IMR-90 (cell line): Measurements from ENCODE around the gene RFX3. TPM values are rescaled to one million over a fixed set of nuclear protein-coding genes. Genes with fewer than 3 reads are reported as not detected.

Experiments used
- ATAC-seq: fragments of 200-7000 bp; cut with Tn5 transposase; 2 replicates; pipeline ENCODE4 v1.9.1; 2020; ENCODE audit warnings: low read depth, mild to moderate bottlenecking, moderate library complexity
- BruUV-seq: library from RNA; stranded (reverse); fragments of 400-500 nt; replicated peaks from 2 replicates; lab custom pipeline; 2021; lab: Mats Ljungman, UMichigan
- CTCF ChIA-PET: fragments of 300-600 bp; formaldehyde crosslinking; extraction: SDS; loops from one replicate; lab custom pipeline; 2021; ENCODE audit warnings: antibody characterized with exemption; lab: Yijun Ruan, JAX
- POLR2A ChIA-PET: fragments of 300-600 bp; sonication (Branson Sonifier 250); formaldehyde crosslinking; loops from one replicate; lab custom pipeline; 2022; ENCODE audit warnings: antibody characterized with exemption; ENCODE audit not compliant: unreplicated experiment; lab: Charles Lee
- DNase-seq: peaks from one replicate; pipeline ENCODE4 v3.0.0; 2013
- H2AFZ ChIP-seq: replicated peaks from 2 replicates; pipeline ENCODE3; 2013; ENCODE audit warnings: low read length, mild to moderate bottlenecking; ENCODE audit not compliant: poor library complexity
- H2AK5ac ChIP-seq: 2 replicates; pipeline ENCODE4 v1.6.1; 2013; ENCODE audit warnings: low read depth, low read length, inconsistent platforms
- H2AK9ac ChIP-seq: replicated peaks from 2 replicates; pipeline ENCODE3; 2013; ENCODE audit warnings: mild to moderate bottlenecking, low read depth, low read length, moderate library complexity; ENCODE audit not compliant: poor library complexity
- H2BK120ac ChIP-seq: 2 replicates; pipeline ENCODE4 v1.6.1; 2013; ENCODE audit warnings: low read depth, low read length, inconsistent platforms
- H2BK15ac ChIP-seq: 3 replicates; pipeline ENCODE4 v1.6.1; 2013; ENCODE audit warnings: low read depth, low read length, inconsistent platforms
- H2BK20ac ChIP-seq: 2 replicates; pipeline ENCODE4 v1.6.1; 2013; ENCODE audit warnings: low read depth, mild to moderate bottlenecking, inconsistent platforms, low read length, moderate library complexity
- H2BK5ac ChIP-seq: 2 replicates; pipeline ENCODE4 v1.6.1; 2013; ENCODE audit warnings: mild to moderate bottlenecking, low read depth, low read length, inconsistent platforms; ENCODE audit not compliant: poor library complexity, severe bottlenecking
- H3K14ac ChIP-seq: replicated peaks from 2 replicates; pipeline ENCODE4 v1.6.1; 2013; ENCODE audit warnings: low read depth, low read length, inconsistent platforms
- H3K18ac ChIP-seq: 2 replicates; pipeline ENCODE4 v1.6.1; 2013; ENCODE audit warnings: low read depth, low read length, control low read depth
- H3K23ac ChIP-seq: 2 replicates; pipeline ENCODE4 v1.6.1; 2013; ENCODE audit warnings: low read depth, low read length, inconsistent platforms
- H3K27ac ChIP-seq: 2 replicates; pipeline ENCODE4 v1.5.1; 2013; ENCODE audit warnings: mild to moderate bottlenecking, control low read depth, low read length; ENCODE audit not compliant: insufficient read depth
- H3K27me3 ChIP-seq: 2 replicates; pipeline ENCODE4 v1.6.1; 2013; ENCODE audit warnings: low read length; ENCODE audit not compliant: control insufficient read depth, insufficient read depth
- H3K36me3 ChIP-seq: 2 replicates; pipeline ENCODE4 v1.6.1; 2013; ENCODE audit warnings: low read length, mixed read lengths; ENCODE audit not compliant: control insufficient read depth, insufficient read depth
- H3K4ac ChIP-seq: 2 replicates; pipeline ENCODE4 v1.6.1; 2013; ENCODE audit warnings: low read depth, low read length, inconsistent platforms
- H3K4me1 ChIP-seq: 2 replicates; pipeline ENCODE4 v1.6.1; 2013; ENCODE audit warnings: low read length, mixed read lengths; ENCODE audit not compliant: control insufficient read depth, insufficient read depth
- H3K4me2 ChIP-seq: 2 replicates; pipeline ENCODE4 v1.6.1; 2013; ENCODE audit warnings: low read depth, mild to moderate bottlenecking, control low read depth, low read length, moderate library complexity
- H3K4me3 ChIP-seq: 2 replicates; pipeline ENCODE4 v1.5.1; 2013; ENCODE audit warnings: low read depth, mild to moderate bottlenecking, control low read depth, low read length, moderate library complexity; ENCODE audit not compliant: insufficient read depth
- H3K56ac ChIP-seq: 2 replicates; pipeline ENCODE4 v1.6.1; 2013; ENCODE audit warnings: low read length, inconsistent platforms; ENCODE audit not compliant: insufficient read depth; ENCODE audit errors: extremely low read depth
- H3K79me1 ChIP-seq, 2 experiments: 2 replicates each; pipeline ENCODE4 v1.6.1; 2013; ENCODE audit warnings: low read length in 2 of 2, inconsistent platforms in 1 of 2, low read depth in 1 of 2
- H3K9ac ChIP-seq: 2 replicates; pipeline ENCODE4 v1.6.1; 2013; ENCODE audit warnings: low read depth, low read length, control low read depth
- H3K9me1 ChIP-seq: 2 replicates; pipeline ENCODE4 v1.6.1; 2013; ENCODE audit warnings: low read length, inconsistent platforms; ENCODE audit not compliant: insufficient read depth
- H3K9me3 ChIP-seq: 2 replicates; pipeline ENCODE4 v1.6.1; 2013; ENCODE audit warnings: low read length; ENCODE audit not compliant: control insufficient read depth, insufficient read depth
- H4K20me1 ChIP-seq: 2 replicates; pipeline ENCODE4 v1.6.1; 2013; ENCODE audit warnings: low read length, inconsistent platforms; ENCODE audit not compliant: insufficient read depth
- H4K5ac ChIP-seq: 2 replicates; pipeline ENCODE4 v1.6.1; 2013; ENCODE audit warnings: mild to moderate bottlenecking, low read depth, low read length, control low read depth
- H4K8ac ChIP-seq, 2 experiments: 2 replicates each; pipeline ENCODE4 v1.6.1; 2013; ENCODE audit warnings: low read depth in 2 of 2, low read length in 2 of 2, control low read depth in 1 of 2, inconsistent platforms in 1 of 2
- H4K91ac ChIP-seq: 2 replicates; pipeline ENCODE4 v1.6.1; 2013; ENCODE audit warnings: low read depth, low read length, inconsistent platforms; ENCODE audit not compliant: insufficient read depth
- CHD1 ChIP-seq: IDR thresholded peaks from 2 replicates; pipeline ENCODE4 v1.6.1; 2012; ENCODE audit warnings: low read depth, low read length, improper control_type of control experiment
- CTCF ChIP-seq: conservative IDR thresholded peaks from 2 replicates; pipeline ENCODE4 v1.5.1; 2012; ENCODE audit warnings: mild to moderate bottlenecking, low read depth, low read length, improper control_type of control experiment
- MAZ ChIP-seq: IDR thresholded peaks from 2 replicates; pipeline ENCODE4 v1.6.1; 2012; ENCODE audit warnings: low read depth, mild to moderate bottlenecking, low read length, improper control_type of control experiment, moderate library complexity, borderline replicate concordance
- MXI1 ChIP-seq: IDR thresholded peaks from 2 replicates; pipeline ENCODE4 v1.6.1; 2012; ENCODE audit warnings: low read depth, mild to moderate bottlenecking, low read length, moderate library complexity, borderline replicate concordance
- WGBS, 2 experiments: methylation state at CpG; one replicate each; pipeline versions ENCODE4 v1.1.5 to v1.1.7; 2013; ENCODE audit warnings: missing lambda C conversion rate in 2 of 2; ENCODE audit not compliant: insufficient read length in 1 of 2; ENCODE audit errors: extremely low coverage in 2 of 2; 5-methylcytosine and 5-hydroxymethylcytosine counted together
- dilution Hi-C: fragments of 300-500 bp; cut with HindIII; formaldehyde crosslinking; loops from one replicate; pipeline ENCODE4 v1.14.3; 2018; ENCODE audit warnings: low sequenced_read_pairs; ENCODE audit not compliant: unreplicated experiment
- in situ Hi-C: fragments of 300-500 bp; cut with MboI; formaldehyde crosslinking; loops from 3 replicates; pipeline ENCODE4 v1.14.3; 2019; ENCODE audit warnings: low sequenced_read_pairs, inconsistent platforms, mixed read lengths
- intact Hi-C: fragments of 100-400 bp; cut with micrococcal nuclease; formaldehyde crosslinking; loops from 2 replicates; pipeline ENCODE4 v1.10.0; 2022
- polyA plus RNA-seq, 3 experiments: library from polyadenylated mRNA; depleted of rRNA; stranded (reverse); fragments of >200 nt; gene quantifications; 2 replicates each; pipeline ENCODE4 v1.2.3, GENCODE V29; 2012; ENCODE audit warnings: low replicate concordance in 1 of 3
- total RNA-seq: library from RNA; depleted of rRNA; stranded (reverse); fragments of >200 nt; gene quantifications from 2 replicates; pipeline ENCODE4 v1.2.3, GENCODE V29; 2012

Gene RFX3
- total and polyA plus RNA-seq, 2 of the 4 experiments (the other 2 are of a cell fraction): 1.7 to 2.7 TPM

GRCh38 chr9:3282365-3282764 is 243.4 kb downstream of the RFX3 start:
- Histone ChIP-seq H4K91ac (no peak overlapping the region), H3K9me3 (no peaks in the 10 kb centered on the region), H3K27me3 (no peaks in the 10 kb centered on the region), H3K4me1 (no peaks in the 10 kb centered on the region), H3K27ac (no peak overlapping the region), H3K18ac (no peak overlapping the region), H2AFZ (no peak overlapping the region), H2AK5ac (no peak overlapping the region), H2BK15ac (no peak overlapping the region), H3K56ac (no peak overlapping the region), H2AK9ac (no peak overlapping the region), H3K4ac (no peak overlapping the region), H3K9me1 (no peaks in the 10 kb centered on the region), H2BK20ac (no peak overlapping the region), H4K5ac (no peak overlapping the region), H3K4me2 (no peak overlapping the region), H4K20me1 (no peaks in the 10 kb centered on the region), H3K9ac (no peak overlapping the region), H2BK5ac (no peak overlapping the region), H3K4me3 (no peak overlapping the region), H3K14ac (no peak overlapping the region), H3K36me3 (no peaks in the 10 kb centered on the region), H2BK120ac (no peak overlapping the region), H4K8ac (no peak overlapping the region), H3K23ac (no peak overlapping the region), H3K79me1 (no peaks in the 10 kb centered on the region)
- no TSS peak for BruUV-seq
- ATAC-seq (no peak), DNase-seq (no peak)
- in situ Hi-C loops: no loop called here
- no peak for TF ChIP-seq MXI1
- no peak for TF ChIP-seq CTCF
- no peak for TF ChIP-seq MAZ
- TF ChIP-seq CHD1: no peak
- ChIA-PET CTCF (interaction anchor here (0.5 kb wide), 1 partner anchor 10 kb away, joined by 3 read pairs; no protein-coding TSS in a partner anchor), POLR2A (interaction anchor here (0.6 kb wide), 1 partner anchor 79 kb away, joined by 3 read pairs; no protein-coding TSS in a partner anchor)
- dilution Hi-C loops: no loop called here
- intact Hi-C loops: no loop called here
- WGBS, 2 experiments: no CpG with 5 or more reads among the region's 3 CpGs
